K562 (cell line): Measurements from ENCODE around the gene QPCT. TPM values are rescaled to one million over a fixed set of nuclear protein-coding genes. Genes with fewer than 3 reads are reported as not detected.
A peak's percentile ranks its signal among the peaks of the same experiment; 100 is the strongest.

Experiments
- FOXP4 ChIP-seq: sonication (generic); formaldehyde crosslinking; IDR thresholded peaks from 2 replicates; pipeline ENCODE4 v1.8.0; 2022; ENCODE audit warnings: mild to moderate bottlenecking, missing genetic modification reagents, borderline replicate concordance
- MBD2 ChIP-seq: sonication (generic); IDR thresholded peaks from 2 replicates; pipeline ENCODE4 v1.6.1; 2016; ENCODE audit warnings: low read depth, borderline replicate concordance
- RBBP5 ChIP-seq: fragments of 200-600 bp; sonication (generic); IDR thresholded peaks from 2 replicates; pipeline ENCODE4 v1.6.1; 2012; ENCODE audit warnings: borderline replicate concordance, mild to moderate bottlenecking, low read length, control low read depth, inconsistent platforms; ENCODE audit not compliant: insufficient read depth, poor library complexity, severe bottlenecking
- polyA plus RNA-seq, 8 experiments: library from polyadenylated mRNA; depleted of rRNA in 4 of 8; stranded (reverse) in 5 of 8; unstranded in 3 of 8; fragments of >200 nt; fragmentation: Nextera tagmentation in 2 of 8; fragmentation: Illumina TruSeq in 1 of 8; extraction: Ambion mirVana in 2 of 8; extraction: Trizol in 1 of 8; gene quantifications; 2 replicates each; pipeline versions ENCODE4 v1.2.1 to v1.2.3, GENCODE V29; 2011 to 2014; ENCODE audit warnings: inconsistent platforms in 1 of 8, missing spikeins in 1 of 8
- total RNA-seq, 7 experiments: library from RNA; depleted of rRNA in 6 of 7; stranded (reverse); fragments of >200 nt in 6 of 7; fragmentation: Illumina TruSeq in 2 of 7; extraction: Trizol in 2 of 7; gene quantifications; 2 replicates each; pipeline versions ENCODE4 v1.2.1 to v1.2.3, GENCODE V29; 2011 to 2021; ENCODE audit warnings: low replicate concordance in 1 of 7
- TF ChIP-seq, protein P1 (sequence below), 3 experiments: fragments of 200-800 bp in 1 of 3; sonication (Bioruptor generic) in 1 of 3; sonication (generic) in 1 of 3; formaldehyde crosslinking in 1 of 3; IDR thresholded peaks; 2 replicates each; pipeline versions ENCODE4 v1.6.1 to v1.8.0; 2016 to 2022; ENCODE audit warnings: mild to moderate bottlenecking in 2 of 3, missing compliant biosample characterization in 2 of 3, missing genetic modification characterization in 2 of 3, missing genetic modification reagents in 1 of 3
- TF ChIP-seq, protein P2 (sequence below): fragments of 150-350 bp; IDR thresholded peaks from 2 replicates; pipeline ENCODE4 v1.6.1; 2014; ENCODE audit warnings: low read depth, mild to moderate bottlenecking, low read length, borderline replicate concordance

The QPCT gene
- total and polyA plus RNA-seq, 9 of the 15 experiments (the other 6 are each of a cell fraction or from before 2014, with no cell fraction given), result 0.07 TPM; not detected in 8

DNA sequence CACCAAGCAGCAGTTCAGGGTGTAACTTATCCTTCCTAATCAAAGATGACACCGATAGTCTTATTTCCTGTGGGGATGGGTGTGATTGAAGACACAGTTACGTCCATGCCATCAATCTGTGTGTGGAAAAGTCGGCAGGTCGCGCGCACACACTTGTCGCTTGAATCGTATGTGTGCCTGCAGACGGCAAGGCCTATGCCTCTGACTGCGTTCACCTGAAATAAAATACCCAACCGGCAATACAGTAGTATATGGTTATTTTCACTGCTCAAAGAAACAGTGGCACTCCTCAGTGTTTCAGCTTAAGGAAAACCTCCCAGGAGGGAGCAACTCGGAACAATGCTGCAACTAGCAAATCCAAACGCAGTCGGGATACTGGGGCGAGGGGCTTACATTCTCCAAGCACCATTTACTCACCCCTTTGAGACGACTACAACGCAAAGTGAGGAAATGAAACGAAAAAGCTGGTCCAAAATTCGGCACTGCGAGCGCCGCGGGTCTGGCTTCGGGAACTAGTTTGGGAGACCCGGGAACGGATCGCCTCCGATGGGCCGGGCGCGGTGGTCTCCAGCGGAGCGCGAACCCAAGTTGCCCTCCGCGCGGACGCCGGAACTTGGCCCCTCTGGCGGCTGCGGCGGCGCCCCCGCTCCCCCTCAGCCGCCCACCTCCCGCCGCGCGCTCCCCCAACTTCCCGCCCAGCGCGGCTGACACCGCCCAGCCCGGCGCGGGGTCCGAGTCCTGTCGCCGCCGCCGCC lies 20.5 kb upstream of the QPCT start (continued):
- TF ChIP-seq FOXP4 (CRISPR knock-in tag), result peak; percentile 54; the same call in 1 of the 2 replicates
- TF ChIP-seq, protein P1, sequence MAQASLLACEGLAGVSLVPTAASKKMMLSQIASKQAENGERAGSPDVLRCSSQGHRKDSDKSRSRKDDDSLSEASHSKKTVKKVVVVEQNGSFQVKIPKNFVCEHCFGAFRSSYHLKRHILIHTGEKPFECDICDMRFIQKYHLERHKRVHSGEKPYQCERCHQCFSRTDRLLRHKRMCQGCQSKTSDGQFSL (CRISPR knock-in tag; IDR thresholded peaks at IDR 0.05), result 0 out of 2 replicates have a peak, but pooled peaks have one; percentile 51
- TF ChIP-seq, protein P1 (tag; IDR thresholded peaks at IDR 0.05), result 0 out of 4 replicates have a peak, but pooled peaks of 1 of the 2 experiments have one; percentile 44
- TF ChIP-seq MBD2, result 0 out of 2 replicates have a peak, but pooled peaks have one; percentile 1
- TF ChIP-seq, protein P2, sequence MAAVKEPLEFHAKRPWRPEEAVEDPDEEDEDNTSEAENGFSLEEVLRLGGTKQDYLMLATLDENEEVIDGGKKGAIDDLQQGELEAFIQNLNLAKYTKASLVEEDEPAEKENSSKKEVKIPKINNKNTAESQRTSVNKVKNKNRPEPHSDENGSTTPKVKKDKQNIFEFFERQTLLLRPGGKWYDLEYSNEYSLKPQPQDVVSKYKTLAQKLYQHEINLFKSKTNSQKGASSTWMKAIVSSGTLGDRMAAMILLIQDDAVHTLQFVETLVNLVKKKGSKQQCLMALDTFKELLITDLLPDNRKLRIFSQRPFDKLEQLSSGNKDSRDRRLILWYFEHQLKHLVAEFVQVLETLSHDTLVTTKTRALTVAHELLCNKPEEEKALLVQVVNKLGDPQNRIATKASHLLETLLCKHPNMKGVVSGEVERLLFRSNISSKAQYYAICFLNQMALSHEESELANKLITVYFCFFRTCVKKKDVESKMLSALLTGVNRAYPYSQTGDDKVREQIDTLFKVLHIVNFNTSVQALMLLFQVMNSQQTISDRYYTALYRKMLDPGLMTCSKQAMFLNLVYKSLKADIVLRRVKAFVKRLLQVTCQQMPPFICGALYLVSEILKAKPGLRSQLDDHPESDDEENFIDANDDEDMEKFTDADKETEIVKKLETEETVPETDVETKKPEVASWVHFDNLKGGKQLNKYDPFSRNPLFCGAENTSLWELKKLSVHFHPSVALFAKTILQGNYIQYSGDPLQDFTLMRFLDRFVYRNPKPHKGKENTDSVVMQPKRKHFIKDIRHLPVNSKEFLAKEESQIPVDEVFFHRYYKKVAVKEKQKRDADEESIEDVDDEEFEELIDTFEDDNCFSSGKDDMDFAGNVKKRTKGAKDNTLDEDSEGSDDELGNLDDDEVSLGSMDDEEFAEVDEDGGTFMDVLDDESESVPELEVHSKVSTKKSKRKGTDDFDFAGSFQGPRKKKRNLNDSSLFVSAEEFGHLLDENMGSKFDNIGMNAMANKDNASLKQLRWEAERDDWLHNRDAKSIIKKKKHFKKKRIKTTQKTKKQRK, result no peak
- peak; percentile 70 for TF ChIP-seq RBBP5
- TF ChIP-seq, all 486 proteins: peak for 21
